ENCODE results near the gene ATF7IP.
"Not testable (repeated sequence)": the region's sequence is repeated elsewhere in the genome, so short reads cannot be mapped to it uniquely, and the experiment has no call there.

The ATF7IP gene

GRCh38 chr12:14367040-14367661, 1.7 kb downstream of the ATF7IP start:
- DNase-seq (ENCODE audit: low spot score): peak; percentile 18

- no peak for DNase-seq (ENCODE audit: low spot score)
These were observed 3.8 kb downstream of the ATF7IP start for GRCh38 chr12:14369311-14369710.

DNA sequence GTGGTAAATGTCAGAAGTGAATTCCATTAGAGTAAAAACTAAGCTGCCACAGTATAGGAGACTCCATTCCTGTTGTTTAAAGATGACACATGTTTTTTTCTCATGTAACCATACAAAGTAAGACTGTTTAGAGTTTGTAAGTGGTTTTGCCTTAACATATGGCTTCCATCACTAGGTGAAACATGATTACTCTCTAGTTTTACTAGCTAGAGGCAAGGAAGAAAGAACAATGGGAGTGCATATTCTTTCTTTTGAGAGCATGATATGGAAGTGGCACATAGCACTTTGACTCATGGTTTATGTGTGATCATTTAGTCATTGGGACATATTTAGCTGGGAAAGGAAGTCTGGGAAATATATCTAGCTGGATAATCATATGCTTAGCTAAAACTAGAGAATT, 7.7 kb downstream of the ATF7IP start:
- no peak for DNase-seq (ENCODE audit: low spot score)

- no peak for DNase-seq (ENCODE audit: low spot score)
These were observed 14.0 kb downstream of the ATF7IP start for GRCh38 chr12:14379508-14379907.

DNA sequence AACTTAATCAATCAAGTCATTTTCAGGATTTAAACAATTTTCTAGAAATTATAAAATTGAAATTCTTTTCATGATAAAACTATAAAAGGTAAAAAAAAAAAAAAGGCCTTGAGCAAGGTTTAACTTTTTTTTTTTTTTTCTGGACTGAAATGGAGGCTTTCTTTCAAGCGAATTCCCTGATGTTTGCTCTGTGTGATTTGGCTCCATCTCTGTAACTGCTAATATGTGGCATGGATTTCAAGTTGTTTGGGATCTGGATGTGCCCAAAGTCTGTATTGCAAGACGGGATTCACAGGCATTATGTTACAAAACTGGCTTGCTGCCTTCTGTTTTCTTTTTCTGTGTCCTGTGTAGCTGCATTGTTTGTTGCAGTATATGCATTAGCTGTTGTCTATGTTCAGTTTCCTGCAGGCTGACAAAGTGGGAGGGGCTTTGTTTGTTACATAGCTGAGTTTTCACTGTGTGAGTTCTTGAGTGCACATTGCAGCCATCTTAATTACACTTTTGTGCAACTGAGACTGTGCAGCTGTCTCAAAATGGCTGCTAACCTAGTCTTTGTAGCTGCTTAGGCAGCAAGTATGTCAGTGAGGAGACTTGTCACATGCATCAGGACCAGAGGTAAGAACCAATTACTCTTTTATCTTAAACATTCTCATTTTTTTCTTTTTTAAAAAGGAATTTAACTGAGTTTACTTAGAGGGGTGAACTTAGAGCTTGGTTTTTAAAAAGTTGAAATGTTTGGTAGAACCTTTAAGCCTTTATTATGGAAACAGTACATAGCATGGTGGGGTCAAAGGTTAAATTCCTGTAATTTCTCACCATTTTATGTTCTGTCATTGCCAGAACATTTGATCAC, 19.5 kb downstream of the ATF7IP start:
- peak; percentile 45 for DNase-seq (ENCODE audit: low spot score)

DNA sequence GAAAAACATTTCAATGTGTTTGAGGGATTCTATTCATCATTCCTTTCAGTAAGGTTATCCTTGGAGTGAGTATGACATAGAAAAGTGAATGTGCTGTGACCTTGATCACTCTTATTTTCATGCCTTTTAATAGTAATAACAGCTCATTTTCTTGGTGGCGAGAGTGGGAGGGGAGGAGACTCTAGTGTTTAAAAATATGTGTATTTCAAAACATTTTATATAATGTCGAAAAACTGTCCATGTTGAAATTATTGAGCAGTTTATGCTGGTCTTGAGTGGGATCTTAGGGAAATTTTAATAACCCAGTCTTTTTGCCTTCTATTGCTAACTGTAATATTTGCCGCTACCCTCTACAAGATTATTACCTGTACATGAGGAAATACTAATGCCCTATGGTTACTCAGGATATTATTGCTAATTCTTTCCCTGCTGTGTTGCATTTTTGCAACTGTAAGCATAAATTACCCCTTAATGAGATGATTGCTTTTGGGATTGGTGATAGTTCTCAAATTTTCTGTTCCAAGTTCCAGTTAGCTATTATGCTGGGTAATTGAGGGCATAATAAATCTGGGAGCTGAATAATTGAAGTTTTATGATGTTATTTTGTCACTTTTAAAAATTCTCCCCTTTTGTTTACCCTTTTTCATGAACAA, 21.9 kb downstream of the ATF7IP start:
- DNase-seq (ENCODE audit: low spot score): no peak

DNA sequence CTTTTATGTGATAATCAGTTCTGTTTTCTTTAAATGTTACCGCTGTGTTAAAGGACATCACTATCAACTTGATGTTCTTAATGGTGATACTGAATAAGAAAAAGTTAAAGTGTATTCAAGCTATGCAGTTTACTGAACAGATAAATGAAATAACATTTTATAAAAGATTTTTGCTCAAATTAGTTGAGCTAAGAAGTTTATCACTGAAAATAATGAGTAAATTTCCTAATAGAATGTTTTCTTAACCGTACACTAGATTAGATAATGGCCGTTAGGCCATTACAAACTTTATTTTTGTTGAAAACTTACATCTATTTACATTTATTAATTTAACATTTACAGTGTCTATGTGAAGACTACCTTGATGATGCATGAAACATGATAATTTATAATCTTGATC, 25.0 kb downstream of the ATF7IP start:
- DNase-seq (ENCODE audit: low spot score): no peak

DNA sequence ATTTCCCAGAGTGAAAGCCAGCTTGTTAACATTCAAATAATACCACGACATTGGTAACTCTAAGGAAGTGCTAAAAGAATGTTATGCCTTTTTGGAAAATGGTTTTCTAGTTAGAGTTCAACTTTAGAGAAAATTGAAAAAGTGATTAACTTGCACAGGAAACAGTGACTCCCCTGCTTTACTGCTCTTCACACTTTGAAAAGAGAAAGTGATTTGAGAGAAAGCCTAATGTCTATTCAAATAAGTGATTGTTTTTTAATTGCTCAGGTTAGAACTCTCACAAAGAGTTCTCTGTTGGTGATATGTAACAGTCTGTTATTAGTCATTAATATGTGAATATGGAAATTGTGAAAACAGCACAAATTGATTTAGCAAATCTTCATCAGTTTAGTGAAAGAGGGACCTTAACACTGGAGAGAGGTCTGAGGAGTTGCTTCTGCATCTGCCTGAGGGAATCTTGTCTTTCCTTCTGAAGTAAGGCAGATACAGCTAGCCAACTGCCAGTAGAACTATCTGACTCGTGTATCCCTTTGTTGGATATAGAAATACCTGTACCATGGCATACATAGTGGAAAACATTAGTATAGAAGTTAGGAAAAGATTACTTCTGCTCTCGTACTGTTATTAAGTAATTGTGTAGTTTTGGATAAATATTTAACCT, 25.5 kb downstream of the ATF7IP start:
- DNase-seq (ENCODE audit: low spot score): no peak

DNA sequence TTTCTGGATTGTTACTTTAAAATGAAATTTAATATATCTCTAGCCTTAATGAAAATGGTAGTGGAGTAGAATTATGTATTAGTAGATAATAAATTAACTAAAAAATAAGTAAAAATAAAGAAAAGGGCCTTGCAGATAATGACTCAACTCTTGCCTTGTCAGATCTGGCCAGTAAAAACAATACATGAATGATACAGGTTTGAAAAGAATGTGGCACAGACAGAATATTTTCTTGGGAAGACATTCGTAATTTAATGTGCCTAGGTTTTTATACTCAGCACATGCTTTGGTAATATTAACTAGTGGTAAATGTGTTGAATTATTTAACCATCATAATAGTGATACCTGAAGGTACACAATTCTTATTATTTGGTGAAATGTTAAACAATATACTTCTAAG, 28.3 kb downstream of the ATF7IP start:
- DNase-seq (ENCODE audit: low spot score): no peak

DNA sequence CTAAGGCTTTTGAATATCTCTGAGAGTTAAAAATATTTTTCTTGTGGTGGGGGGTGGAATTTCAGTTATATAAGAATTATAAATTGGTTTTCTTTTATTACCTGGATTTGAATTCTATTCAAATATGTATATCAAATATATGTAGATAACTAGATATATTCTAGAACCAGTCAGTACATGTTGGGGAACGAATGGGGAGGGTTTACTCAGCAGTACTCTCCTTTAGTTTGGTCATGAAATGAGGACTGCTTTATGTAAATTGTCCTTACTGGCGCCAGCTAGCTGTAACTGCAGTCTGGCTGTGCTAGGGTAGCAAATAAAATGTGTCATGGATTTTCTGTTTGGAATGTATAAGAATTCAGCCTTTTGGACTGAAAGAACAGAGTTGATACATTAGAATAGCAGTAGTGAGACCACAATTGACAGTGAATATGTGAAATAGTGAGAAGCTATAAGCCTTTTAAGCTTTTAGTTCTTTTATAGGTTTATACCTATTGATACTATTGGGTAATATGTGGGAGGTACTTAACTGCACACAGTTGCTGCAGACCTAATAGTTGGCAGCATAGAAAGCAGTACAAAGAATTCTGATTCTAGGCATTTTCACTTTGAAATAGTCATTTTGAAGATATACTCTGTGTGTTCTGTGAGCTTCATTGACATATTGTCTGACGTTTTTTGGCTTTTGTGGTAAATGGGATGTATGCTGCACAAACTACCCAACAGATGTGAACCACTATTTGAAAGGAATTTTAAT, 29.0 kb downstream of the ATF7IP start:
- peak; percentile 16 for DNase-seq (ENCODE audit: low spot score)

DNA sequence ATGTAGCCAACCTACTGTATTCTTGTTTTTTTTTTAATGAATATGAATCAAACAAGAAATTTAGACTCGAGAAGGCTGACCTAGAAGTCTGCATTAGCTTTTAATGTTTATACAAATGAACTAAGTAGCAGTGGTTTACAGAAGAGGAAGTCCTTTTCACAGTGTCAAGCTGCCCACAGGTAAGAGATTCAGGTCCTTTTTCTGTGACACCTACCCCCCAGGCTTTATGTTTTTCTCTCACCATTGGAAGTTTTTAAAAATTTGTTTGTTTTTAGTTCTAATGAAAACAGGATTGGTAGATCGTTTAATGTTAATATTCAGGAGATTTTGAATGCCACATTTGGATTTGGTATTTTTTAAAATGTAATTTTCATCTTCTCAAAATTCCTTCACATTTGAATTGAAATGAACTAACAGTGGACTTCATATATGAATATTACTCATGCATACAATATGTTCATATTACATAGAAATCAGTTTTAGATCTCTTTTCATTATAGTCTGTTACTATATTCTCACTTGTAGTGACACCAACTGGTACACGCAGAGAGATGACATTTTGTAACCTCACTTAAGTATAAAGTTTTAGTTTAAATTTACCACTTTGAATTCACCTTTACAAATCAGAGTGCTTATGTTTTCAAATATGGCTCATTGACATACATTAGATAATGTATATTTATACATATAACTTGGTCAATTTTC, 29.7 kb downstream of the ATF7IP start:
- no peak for DNase-seq (ENCODE audit: low spot score)

- DNase-seq (ENCODE audit: low spot score): no peak
These were observed 30.6 kb downstream of the ATF7IP start for GRCh38 chr12:14396071-14396470.

GRCh38 chr12:14399871-14400270, 34.4 kb downstream of the ATF7IP start:
- DNase-seq (ENCODE audit: low spot score): peak; percentile 26

GRCh38 chr12:14400599-14400998, 35.1 kb downstream of the ATF7IP start:
- DNase-seq (ENCODE audit: low spot score): no peak

DNA sequence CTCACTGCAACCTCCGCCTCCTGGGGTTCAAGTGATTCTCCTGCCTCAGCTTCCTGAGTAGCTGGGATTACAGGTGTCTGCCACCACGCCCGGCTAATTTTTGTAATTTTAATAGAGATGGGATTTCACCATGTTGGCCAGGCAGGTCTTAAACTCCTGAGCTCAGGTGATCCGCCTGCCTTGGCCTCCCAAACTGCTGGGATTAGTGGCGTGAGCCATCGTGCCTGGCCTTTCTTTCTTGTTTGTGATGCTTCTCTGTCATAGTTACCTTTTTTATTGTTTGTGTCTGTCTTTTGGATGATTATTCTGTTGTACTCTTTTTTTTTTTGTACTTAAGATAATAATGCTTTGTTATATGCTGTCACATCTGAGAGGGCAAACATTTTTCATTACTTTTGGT, 35.8 kb downstream of the ATF7IP start:
- DNase-seq (ENCODE audit: low spot score): not testable (repeated sequence)

DNA sequence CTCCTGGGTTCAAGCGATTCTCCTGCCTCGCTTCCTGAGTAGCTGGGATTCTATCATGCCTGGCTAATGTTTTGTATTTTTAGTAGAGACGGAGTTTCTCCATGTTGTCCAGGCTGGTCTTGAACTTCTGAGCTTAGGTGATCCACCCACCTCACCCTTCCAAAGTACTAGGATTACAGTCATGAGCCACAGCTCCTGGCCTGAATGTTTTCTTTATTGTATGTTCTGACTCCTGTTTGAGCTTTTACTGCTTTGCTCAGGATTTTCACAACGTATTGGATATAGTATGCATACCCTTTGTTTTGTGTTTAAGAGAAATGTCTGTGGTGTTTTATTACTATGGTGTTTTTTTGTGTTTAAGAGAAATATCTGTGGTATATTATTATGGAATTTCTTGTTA, 37.2 kb downstream of the ATF7IP start:
- DNase-seq (ENCODE audit: low spot score): no peak

GRCh38 chr12:14403293-14403692, 37.8 kb downstream of the ATF7IP start:
- DNase-seq (ENCODE audit: low spot score): no peak

- peak; percentile 56 for DNase-seq (ENCODE audit: low spot score)
These were observed 38.3 kb downstream of the ATF7IP start for GRCh38 chr12:14403711-14404196.

GRCh38 chr12:14405407-14405806, 39.9 kb downstream of the ATF7IP start:
- not testable (repeated sequence) for DNase-seq (ENCODE audit: low spot score)

DNA sequence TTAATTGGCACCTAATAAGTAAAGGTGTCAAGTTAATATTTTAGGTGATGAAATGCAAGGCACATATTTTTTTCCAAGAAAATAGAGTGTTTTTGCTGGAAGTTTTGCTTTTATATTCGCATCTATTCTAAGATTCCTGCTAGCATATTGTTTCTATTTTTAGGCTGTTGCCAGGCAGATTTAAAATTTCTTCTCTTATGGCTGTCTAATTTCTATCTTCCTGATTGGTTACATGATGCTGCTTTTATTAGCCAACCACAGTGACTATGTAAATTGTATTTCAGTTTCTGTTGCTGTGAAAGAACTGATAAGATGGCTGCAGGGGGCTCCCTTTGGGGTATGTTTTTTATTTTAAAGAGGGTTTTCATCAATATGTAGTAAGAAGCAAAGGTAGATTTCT, 42.7 kb downstream of the ATF7IP start:
- peak; percentile 8 for DNase-seq (ENCODE audit: low spot score)

DNA sequence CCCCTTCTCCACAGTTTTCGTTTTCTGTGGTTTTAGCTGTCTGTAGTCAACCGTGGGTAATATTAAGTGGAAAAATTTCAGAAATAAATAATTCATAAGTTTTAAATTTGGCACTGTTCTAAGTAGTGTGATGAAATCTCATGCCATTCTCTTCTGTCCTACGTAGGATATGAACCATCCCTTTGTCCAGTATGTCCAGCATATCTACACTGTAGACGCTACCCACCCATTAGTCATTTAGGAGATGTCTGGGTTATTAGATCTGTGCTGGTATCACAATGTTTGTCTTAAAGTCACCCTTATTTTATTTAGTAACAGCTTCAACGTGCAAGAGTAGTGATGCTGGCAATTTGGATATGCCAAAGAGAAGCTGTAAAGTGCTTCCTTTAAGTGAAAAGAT, 44.7 kb downstream of the ATF7IP start:
- no peak for DNase-seq (ENCODE audit: low spot score)

Data from GM03348 (cell line).